Activated effector memory CD4-positive, alpha-beta T cell treated with Interleukin-2 at 50 U/mL for 16 hours (primary cell): ENCODE results near the gene OTC.
A peak's percentile ranks its signal among the peaks of the same experiment; 100 is the strongest.

ENCODE experiments used
- DNase-seq: peaks from one replicate; pipeline ENCODE4 v3.0.0-alpha.2; 2020

Gene OTC

GRCh38 chrX:38352362-38352761, at the start of gene OTC:
TSS of gene OTC (plus strand) at chrX:38352604. CDS start at chrX:38352697, 93 bp downstream.
- no peak for DNase-seq

DNA sequence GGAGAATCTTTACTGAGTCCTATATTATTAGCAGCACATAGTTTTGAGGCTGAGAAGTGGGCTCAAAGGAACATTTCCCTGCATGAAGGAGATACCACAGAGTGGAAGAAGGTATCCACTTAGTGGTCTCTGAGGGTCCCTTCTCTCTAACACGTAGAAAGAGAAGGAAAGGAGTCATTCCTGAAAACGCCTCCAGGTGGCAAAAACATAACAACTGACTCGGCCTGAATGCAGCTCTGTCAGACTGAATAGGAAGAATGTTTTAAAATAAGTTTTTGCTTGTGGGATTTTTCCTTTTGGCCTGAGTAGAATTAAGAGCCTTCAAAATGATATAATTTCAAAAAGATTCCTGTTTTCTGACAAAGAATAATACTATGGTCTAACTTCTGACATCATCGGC, 48.4 kb upstream of the OTC start:
- DNase-seq, result no peak

GRCh38 chrX:38305971-38306370, 46.4 kb upstream of the OTC start:
- no peak for DNase-seq

- DNase-seq, result no peak
Observed at GRCh38 chrX:38311743-38312142, 40.7 kb upstream of the OTC start.

- no peak for DNase-seq
Observed at GRCh38 chrX:38312436-38312835, 40.0 kb upstream of the OTC start.

- DNase-seq, result no peak
Observed at GRCh38 chrX:38313190-38313589, 39.2 kb upstream of the OTC start.

- no peak for DNase-seq
Observed at GRCh38 chrX:38315186-38315585, 37.2 kb upstream of the OTC start.

GRCh38 chrX:38318196-38318595, 34.2 kb upstream of the OTC start:
- no peak for DNase-seq

- no peak for DNase-seq
Observed at GRCh38 chrX:38318606-38319005, 33.8 kb upstream of the OTC start.

GRCh38 chrX:38320819-38321218, 31.6 kb upstream of the OTC start:
- DNase-seq, result no peak

DNA sequence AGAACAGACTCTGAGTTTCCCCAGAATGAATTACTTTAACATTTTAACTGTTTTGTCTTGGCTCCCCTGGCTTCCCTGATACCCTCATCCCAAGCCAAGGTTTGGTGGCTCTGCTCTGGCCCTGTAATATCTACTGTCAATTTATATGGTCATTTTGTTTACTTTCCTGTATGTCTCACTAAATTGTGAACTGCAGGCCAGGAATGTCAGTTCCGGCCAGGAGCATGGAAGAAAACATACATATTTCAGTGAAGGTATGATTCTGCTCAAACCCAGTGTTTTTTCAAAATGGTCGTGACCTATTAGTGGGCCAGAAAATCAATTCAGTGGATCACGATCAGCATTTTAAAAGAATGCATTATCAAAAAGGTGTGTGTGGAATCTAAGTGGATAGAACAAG, 26.3 kb upstream of the OTC start:
- no peak for DNase-seq

DNA sequence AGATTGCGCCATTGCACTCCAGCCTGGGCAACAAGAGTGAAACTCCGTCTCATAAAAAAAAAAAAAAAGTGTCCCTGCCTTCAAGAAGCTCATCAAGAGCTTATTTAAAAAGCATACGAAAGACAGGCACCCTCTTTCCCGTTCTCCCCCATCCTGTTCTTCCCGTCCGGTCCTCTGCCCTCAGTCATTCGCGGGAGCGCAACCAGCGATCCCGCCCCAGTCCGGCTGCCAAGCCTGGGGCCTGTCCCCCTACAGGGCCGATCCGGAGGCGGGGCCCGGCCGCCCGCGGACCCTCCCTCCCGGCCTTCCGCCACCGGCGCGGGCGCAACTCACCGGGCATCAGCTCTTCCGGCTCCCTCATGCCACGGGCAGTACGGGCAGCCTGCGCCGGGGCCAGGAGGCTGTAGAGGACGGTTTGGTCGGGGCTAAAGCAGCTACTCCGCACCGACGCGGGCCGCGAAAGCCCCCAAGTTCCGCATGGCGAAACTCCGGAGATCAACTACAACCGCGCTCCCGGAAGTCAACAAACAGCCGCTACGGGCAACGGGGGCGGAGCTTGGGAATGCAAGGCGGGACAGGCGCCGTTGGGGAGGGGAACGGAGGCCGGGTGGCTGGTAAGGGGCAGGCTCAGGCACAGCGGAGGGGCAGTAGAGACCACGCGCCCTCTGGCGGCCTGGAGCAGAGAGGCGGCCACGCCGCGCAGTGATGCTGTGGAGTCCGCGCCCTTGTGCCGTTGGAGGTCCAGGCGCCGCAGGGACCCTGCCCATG, 25.2 kb upstream of the OTC start, which contains the start of gene RPGR:
TSS of gene RPGR (minus strand) at position 503 of the 768 bp plus-strand sequence. CDS start at position 361, 142 bp downstream.
- DNase-seq, result peak; percentile 84

DNA sequence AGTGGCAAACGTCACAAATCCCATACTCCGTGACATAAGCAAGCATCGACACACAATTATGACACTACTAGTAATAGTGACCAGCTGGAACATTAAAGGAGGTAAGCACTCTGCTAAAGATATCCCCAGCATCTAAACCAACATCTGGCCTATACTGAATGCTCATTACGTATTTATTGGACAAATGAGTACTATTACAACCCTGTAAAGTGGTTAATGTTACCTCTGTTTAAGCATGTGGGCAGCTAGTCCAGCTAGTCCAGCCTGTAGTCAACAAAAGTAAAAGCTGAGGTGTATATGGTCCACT, 24.7 kb upstream of the OTC start:
- no peak for DNase-seq

DNA sequence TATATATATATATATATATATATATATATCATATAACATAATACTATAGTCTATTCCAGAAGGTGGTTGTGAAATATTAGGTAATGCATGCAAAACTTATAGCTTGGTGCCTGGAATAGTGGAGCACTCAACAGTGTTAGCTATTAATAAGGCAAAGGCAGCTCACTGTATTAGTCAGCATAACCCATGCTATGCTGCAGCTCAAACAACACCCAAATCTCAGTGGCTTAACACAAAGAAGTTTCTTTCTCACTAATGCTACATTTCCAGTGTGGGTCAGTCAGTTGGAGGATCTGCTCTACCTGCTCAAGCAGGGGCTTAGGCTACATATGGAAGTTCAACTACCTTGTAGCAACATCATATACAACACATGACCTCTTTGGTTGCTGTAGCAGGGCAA, 19.9 kb upstream of the OTC start:
- DNase-seq, result no peak

- no peak for DNase-seq
Observed at GRCh38 chrX:38335382-38335781, 17.0 kb upstream of the OTC start.

GRCh38 chrX:38336538-38337240, 15.7 kb upstream of the OTC start:
- DNase-seq, result no peak

GRCh38 chrX:38341442-38341841, 11.0 kb upstream of the OTC start:
- DNase-seq, result no peak

DNA sequence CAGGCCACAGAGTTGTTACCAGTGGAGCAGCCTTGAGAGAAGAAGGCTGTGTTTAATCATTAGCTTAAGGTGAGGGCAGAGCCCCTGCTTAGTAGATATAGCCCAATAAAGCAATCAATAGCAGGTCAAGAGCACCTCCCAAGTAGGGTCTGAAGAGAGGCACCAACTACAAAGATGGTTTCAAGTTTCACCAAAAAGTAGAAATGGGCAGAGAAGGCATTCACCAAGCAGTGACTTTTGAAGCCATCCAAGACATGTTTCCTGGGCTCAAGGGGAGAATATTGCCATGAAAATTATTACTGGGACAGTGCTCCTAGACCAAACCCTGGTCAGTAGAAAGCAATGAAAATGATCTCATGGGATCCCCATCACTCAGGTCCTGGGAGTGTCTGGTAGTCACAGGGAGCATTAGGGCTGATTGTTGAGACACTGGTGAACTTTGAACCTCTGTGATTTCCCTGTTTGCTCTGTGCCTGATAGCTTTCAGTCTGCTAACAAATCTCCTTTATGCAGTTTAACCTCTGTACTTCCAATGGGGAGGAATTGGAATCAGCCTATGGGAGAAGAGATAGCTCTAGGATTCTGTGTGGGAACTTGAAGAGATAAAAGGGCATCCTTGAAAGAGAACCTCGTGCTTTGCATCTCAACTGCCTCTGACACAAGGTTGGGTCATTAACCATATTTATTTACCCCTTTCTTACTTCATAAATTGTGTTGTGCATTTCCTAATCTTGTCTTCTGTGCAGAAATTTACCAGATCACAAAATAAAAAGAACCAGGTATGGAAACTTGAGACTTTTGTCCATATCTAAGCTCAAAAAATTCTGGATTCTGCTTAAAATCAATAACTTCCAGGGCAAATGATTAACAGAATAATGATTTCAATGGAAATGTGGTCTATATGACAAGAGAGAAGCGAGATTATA, 9.3 kb upstream of the OTC start:
- DNase-seq, result no peak

DNA sequence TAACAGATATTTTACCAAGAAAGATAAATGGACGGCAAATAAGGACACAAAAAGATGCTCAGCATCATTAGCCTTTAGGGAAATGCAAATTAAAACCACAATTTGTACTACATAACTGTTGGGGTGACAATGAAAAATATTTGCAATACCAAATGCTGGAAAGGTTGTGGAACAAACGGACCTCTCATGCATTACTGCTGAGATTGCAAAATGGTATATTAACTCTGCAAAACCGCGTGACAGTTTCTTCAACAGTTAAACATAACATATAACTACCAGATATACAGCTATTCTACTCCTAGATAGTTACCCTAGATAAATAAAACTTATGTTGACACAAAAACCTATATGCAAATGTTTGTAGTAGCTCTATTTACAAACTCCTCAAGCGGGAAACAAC, 6.3 kb upstream of the OTC start:
- DNase-seq, result no peak

- DNase-seq, result no peak
Observed at GRCh38 chrX:38347136-38347535, 5.3 kb upstream of the OTC start.

DNA sequence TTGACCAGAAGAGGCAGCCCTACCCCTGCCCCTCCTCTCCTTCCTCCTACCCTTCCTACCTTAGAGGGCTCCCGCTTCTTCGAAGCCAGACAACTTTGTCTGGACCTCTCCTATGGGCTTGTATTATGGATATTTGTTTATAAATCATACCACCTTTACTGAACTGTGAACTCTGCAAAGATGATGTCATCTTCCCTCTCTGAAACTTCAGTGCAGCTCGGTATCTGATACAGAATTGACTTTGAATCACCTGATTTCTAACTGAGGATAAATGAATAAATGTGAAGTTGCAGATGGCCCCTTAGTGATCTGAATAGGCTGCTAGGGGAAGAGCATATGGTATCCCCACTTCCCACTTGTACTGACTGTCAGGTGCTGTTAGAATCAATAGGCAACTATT, 1.1 kb upstream of the OTC start:
- no peak for DNase-seq

GRCh38 chrX:38356401-38356800, 4.0 kb downstream of the OTC start:
- DNase-seq, result no peak
